Testis (tissue), 3 donors: ENCODE measurements around the gene SLC19A1. TPM values are rescaled to one million over a fixed set of nuclear protein-coding genes. Genes with fewer than 3 reads are reported as not detected.

Experiments used
- DNase-seq: peaks from one replicate; pipeline ENCODE4 v3.0.0-alpha.2; 2019
- H3K27ac ChIP-seq, 2 donors: fragments of 200-600 bp; sonication (generic); one replicate each; pipeline ENCODE4 v1.5.1; 2019
- H3K27me3 ChIP-seq: fragments of 200-600 bp; sonication (generic); one replicate; pipeline ENCODE4 v1.5.1; 2019
- H3K36me3 ChIP-seq: fragments of 200-600 bp; sonication (generic); one replicate; pipeline ENCODE4 v1.5.1; 2017; ENCODE audit warnings: low read depth; ENCODE audit errors: missing control alignments
- H3K4me1 ChIP-seq: fragments of 200-600 bp; sonication (generic); one replicate; pipeline ENCODE4 v1.5.1; 2019
- H3K4me3 ChIP-seq, 2 donors: fragments of 200-600 bp; sonication (generic); one replicate each; pipeline ENCODE4 v1.5.1; 2017 to 2019
- H3K9me3 ChIP-seq: fragments of 200-600 bp; sonication (generic); one replicate; pipeline ENCODE4 v1.5.1; 2017
- CTCF ChIP-seq, 3 experiments: fragments of 450-650 bp in 2 of 3; fragments of 200-600 bp in 1 of 3; sonication (generic) in 1 of 3; IDR thresholded peaks; one replicate each; pipeline ENCODE4 v1.5.1; 2016 to 2019; ENCODE audit warnings: antibody characterized with exemption in 3 of 3, mild to moderate bottlenecking in 2 of 3, moderate library complexity in 1 of 3
- POLR2A ChIP-seq: fragments of 450-650 bp; IDR thresholded peaks from one replicate; pipeline ENCODE4 v1.6.1; 2017; ENCODE audit warnings: antibody characterized with exemption, mild to moderate bottlenecking, moderate library complexity
- WGBS, 2 donors: methylation state at CpG; one replicate each; pipeline ENCODE4 v1.1.5; 2018; 5-methylcytosine and 5-hydroxymethylcytosine counted together
- intact Hi-C: fragments of 100-400 bp; cut with DNase I; formaldehyde crosslinking; loops from one replicate; pipeline ENCODE4 v1.15.1; 2023; ENCODE audit warnings: low total_unique reads
- polyA plus RNA-seq: library from polyadenylated mRNA; stranded (reverse); fragments of 350-450 nt; fragmentation: Illumina TruSeq; extraction: RNeasy Lipid Tissue Mini Kit (QIAGEN cat#74804); gene quantifications from one replicate; pipeline ENCODE4 v1.2.3, GENCODE V29; 2014; ENCODE audit warnings: low read depth, low replicate concordance; ENCODE audit not compliant: insufficient read depth
- total RNA-seq, 2 donors: library from RNA; depleted of rRNA; stranded (reverse); fragments of >200 nt; gene quantifications; one replicate each; pipeline ENCODE4 v1.2.3, GENCODE V29; 2016

SLC19A1 gene
- total and polyA plus RNA-seq, 3 donors from 2014 or later = 5.5 to 17.4 (median 15.7) TPM

GRCh38 chr21:45497846-45498645 is 44.2 kb downstream of the SLC19A1 start:
- Histone ChIP-seq H3K4me1 (peaks cover 12% of the 10 kb centered on the region), H3K9me3 (no peaks in the 10 kb centered on the region), H3K36me3 (no peaks in the 10 kb centered on the region), H3K4me3 (no peak overlapping the region), H3K27me3 (no peaks in the 10 kb centered on the region), H3K27ac (no peak overlapping the region)
- no peak for TF ChIP-seq CTCF (IDR thresholded peaks at IDR 0.05)
- TF ChIP-seq POLR2A = no peak
- 95 to 96% methylated on average over 23 to 39 of the region's 39 CpGs for WGBS, 2 donors
- DNase-seq = no peak
- intact Hi-C loops = no loop called here

- Histone ChIP-seq H3K27me3 (no peaks in the 10 kb centered on the region), H3K27ac (no peak overlapping the region), H3K36me3 (no peaks in the 10 kb centered on the region), H3K4me1 (peaks cover 12% of the 10 kb centered on the region), H3K9me3 (no peaks in the 10 kb centered on the region), H3K4me3 (no peak overlapping the region)
- TF ChIP-seq CTCF (IDR thresholded peaks at IDR 0.05) (no peak), POLR2A (no peak)
- intact Hi-C loops = no loop called here
- 58 to 64% methylated on average over 10 to 18 of the region's 22 CpGs for WGBS, 2 donors
- peak; percentile 36 for DNase-seq
Observed at GRCh38 chr21:45496968-45497845, 45.0 kb downstream of the SLC19A1 start.

GRCh38 chr21:45496151-45496967 is 45.9 kb downstream of the SLC19A1 start:
- intact Hi-C loops = no loop called here
- TF ChIP-seq CTCF (IDR thresholded peaks at IDR 0.05) (no peak), POLR2A (no peak)
- no peaks in the 10 kb centered on the region for H3K36me3 ChIP-seq

GRCh38 chr21:45494851-45495680 is 47.2 kb downstream of the SLC19A1 start:
- Histone ChIP-seq H3K27me3 (no peaks in the 10 kb centered on the region), H3K27ac (no peak overlapping the region), H3K4me1 (peaks cover 12% of the 10 kb centered on the region), H3K9me3 (no peaks in the 10 kb centered on the region), H3K4me3 (no peak overlapping the region), H3K36me3 (no peaks in the 10 kb centered on the region)
- TF ChIP-seq CTCF (IDR thresholded peaks at IDR 0.05) (no peak), POLR2A (no peak)
- intact Hi-C loops = no loop called here
- DNase-seq = no peak
- 90 to 93% methylated on average over 14 to 29 of the region's 30 CpGs for WGBS, 2 donors

More at GRCh38 chr21:45496151-45496967, 45.9 kb downstream of the SLC19A1 start:
- Histone ChIP-seq H3K9me3 (no peaks in the 10 kb centered on the region), H3K27ac (no peak overlapping the region), H3K4me1 (peaks cover 12% of the 10 kb centered on the region), H3K27me3 (no peaks in the 10 kb centered on the region), H3K4me3 (no peak overlapping the region)
- DNase-seq = no peak
- WGBS, 2 donors = 66 to 88% methylated on average over 16 to 18 of the region's 18 CpGs
